Measurements from ENCODE around the gene MYO1B. TPM values are rescaled to one million over a fixed set of nuclear protein-coding genes. Genes with fewer than 3 reads are reported as not detected.

Gene MYO1B
- total RNA-seq, 1 experiment from 2014 or later: 80.3 TPM

GRCh38 chr2:191247381-191248057 lies 2.3 kb downstream of the MYO1B start:
- Histone ChIP-seq H3K4me1 (peaks cover 51% of the 10 kb centered on the region), H3K4me3 (ENCODE audit: low read depth, low read length) (no peak overlapping the region), H3K36me3 (ENCODE audit: control insufficient read depth, insufficient read depth, low read length) (no peaks in the 10 kb centered on the region; the same call in 1 of the 2 replicates), H3K27me3 (replicated peaks; ENCODE audit: control insufficient read depth, insufficient read depth, low read length) (no peaks in the 10 kb centered on the region), H3K9me3 (no peaks in the 10 kb centered on the region)
- intact Hi-C loops (cut with micrococcal nuclease; ENCODE audit: unreplicated experiment): loop anchor here (1.0 kb wide), 2 partner anchors 28 to 71 kb away; no protein-coding TSS in a partner anchor
- H3K4me3 Mint-ChIP-seq (ENCODE audit: unreplicated experiment): peak overlapping the region; percentile 94
- no peaks in the 10 kb centered on the region for H3K27me3 Mint-ChIP-seq (ENCODE audit: insufficient read depth, unreplicated experiment)
- peak overlapping the region; percentile 86 for H3K27ac Mint-ChIP-seq (ENCODE audit: unreplicated experiment)
- POLR2A ChIA-PET: no interaction called here
- H3K4me1 Mint-ChIP-seq (ENCODE audit: low read depth, unreplicated experiment): peaks cover 47% of the 10 kb centered on the region
- no peaks in the 10 kb centered on the region for H3K9me3 Mint-ChIP-seq (ENCODE audit: unreplicated experiment)
- CTCF ChIA-PET: interaction anchor here (1.9 kb wide), 1 partner anchor 29 kb away, joined by 4 read pairs; no protein-coding TSS in a partner anchor
- no peak for TF ChIP-seq CTCF (IDR thresholded peaks at IDR 0.05; ENCODE audit: insufficient read depth in 1 of 2, low read depth in 1 of 2, low read length in 1 of 2, severe bottlenecking in 1 of 2, unreplicated experiment in 1 of 2)
- DNase-seq: peak; percentile 74 to 75
- BruUV-seq (replicated peaks): TSS peak; percentile 57
- peaks cover 35% of the 10 kb centered on the region for H3K36me3 Mint-ChIP-seq (ENCODE audit: insufficient read depth, unreplicated experiment)

GRCh38 chr2:191249156-191249813 lies 4.1 kb downstream of the MYO1B start:
- intact Hi-C loops (cut with micrococcal nuclease; ENCODE audit: unreplicated experiment): no loop called here
- POLR2A ChIA-PET: no interaction called here
- no TSS peak for BruUV-seq (replicated peaks)
- Histone ChIP-seq H3K36me3 (ENCODE audit: control insufficient read depth, insufficient read depth, low read length) (no peaks in the 10 kb centered on the region), H3K27me3 (replicated peaks; ENCODE audit: control insufficient read depth, insufficient read depth, low read length) (no peaks in the 10 kb centered on the region), H3K4me1 (peaks cover 57% of the 10 kb centered on the region), H3K9me3 (no peaks in the 10 kb centered on the region), H3K4me3 (ENCODE audit: low read depth, low read length) (no peak overlapping the region)
- Mint-ChIP-seq H3K4me1 (ENCODE audit: low read depth, unreplicated experiment) (peaks cover 59% of the 10 kb centered on the region), H3K9me3 (ENCODE audit: unreplicated experiment) (no peaks in the 10 kb centered on the region), H3K4me3 (ENCODE audit: unreplicated experiment) (no peak overlapping the region), H3K36me3 (ENCODE audit: insufficient read depth, unreplicated experiment) (peaks cover 40% of the 10 kb centered on the region), H3K27ac (ENCODE audit: unreplicated experiment) (no peak overlapping the region), H3K27me3 (ENCODE audit: insufficient read depth, unreplicated experiment) (no peaks in the 10 kb centered on the region)
- CTCF ChIA-PET: interaction anchor here (1.9 kb wide), 1 partner anchor 31 kb away, joined by 4 read pairs; no protein-coding TSS in a partner anchor
- DNase-seq: no peak
- no peak for TF ChIP-seq CTCF (IDR thresholded peaks at IDR 0.05; ENCODE audit: insufficient read depth in 1 of 2, low read depth in 1 of 2, low read length in 1 of 2, severe bottlenecking in 1 of 2, unreplicated experiment in 1 of 2)

- CTCF ChIA-PET: interaction anchor here (1.2 kb wide), 1 partner anchor 198 kb away, joined by 4 read pairs; no protein-coding TSS in a partner anchor
- H3K36me3 ChIP-seq (ENCODE audit: control insufficient read depth, insufficient read depth, low read length): no peaks in the 10 kb centered on the region
- H3K36me3 Mint-ChIP-seq (ENCODE audit: insufficient read depth, unreplicated experiment): peaks cover 40% of the 10 kb centered on the region
- peaks cover 59% of the 10 kb centered on the region for H3K4me1 ChIP-seq
- POLR2A ChIA-PET: no interaction called here
- no peak for TF ChIP-seq CTCF (IDR thresholded peaks at IDR 0.05; ENCODE audit: insufficient read depth in 1 of 2, low read depth in 1 of 2, low read length in 1 of 2, severe bottlenecking in 1 of 2, unreplicated experiment in 1 of 2)
- H3K4me3 Mint-ChIP-seq (ENCODE audit: unreplicated experiment): no peak overlapping the region
- BruUV-seq (replicated peaks): no TSS peak
- peaks cover 64% of the 10 kb centered on the region for H3K4me1 Mint-ChIP-seq (ENCODE audit: low read depth, unreplicated experiment)
- H3K27me3 Mint-ChIP-seq (ENCODE audit: insufficient read depth, unreplicated experiment): no peaks in the 10 kb centered on the region
- H3K27me3 ChIP-seq (replicated peaks; ENCODE audit: control insufficient read depth, insufficient read depth, low read length): no peaks in the 10 kb centered on the region
- intact Hi-C loops (cut with micrococcal nuclease; ENCODE audit: unreplicated experiment): no loop called here
- no peaks in the 10 kb centered on the region for H3K9me3 Mint-ChIP-seq (ENCODE audit: unreplicated experiment)
- no peak overlapping the region for H3K27ac Mint-ChIP-seq (ENCODE audit: unreplicated experiment)
- H3K4me3 ChIP-seq (ENCODE audit: low read depth, low read length): no peak overlapping the region
- no peaks in the 10 kb centered on the region for H3K9me3 ChIP-seq
- no peak for DNase-seq
Observed at GRCh38 chr2:191250400-191250799, 5.2 kb downstream of the MYO1B start.
